NT2/D1 (cell line): ENCODE measurements around the gene FOXRED1.

ENCODE experiments used
- SUZ12 ChIP-seq: IDR thresholded peaks from 2 replicates; pipeline ENCODE4 v1.6.1; 2011; ENCODE audit not compliant: insufficient read length, insufficient read depth; ENCODE audit errors: extremely low read depth
- YY1 ChIP-seq: IDR thresholded peaks from 2 replicates; pipeline ENCODE4 v1.6.1; 2011; ENCODE audit not compliant: insufficient read length, insufficient read depth
- ZNF274 ChIP-seq: IDR thresholded peaks from 2 replicates; pipeline ENCODE4 v1.6.1; 2011; ENCODE audit warnings: mild to moderate bottlenecking, low read depth, low read length

- no peak for TF ChIP-seq ZNF274
- TF ChIP-seq SUZ12, result no peak
- no peak for TF ChIP-seq YY1
Measured at GRCh38 chr11:126225295-126225665, 43.7 kb upstream of the FOXRED1 start.
